Stimulated activated CD4-positive, alpha-beta T cell treated with anti-CD3 and anti-CD28 coated beads, Interleukin-4, amount 100 ng/mL, for 48 hours (primary cell): ENCODE data around the gene ADARB2.

Experiments used
- DNase-seq, 2 donors: peaks; one replicate each; pipeline ENCODE4 v3.0.0-alpha.2; 2020; ENCODE audit warnings: low read depth in 2 of 2

Gene ADARB2

DNA sequence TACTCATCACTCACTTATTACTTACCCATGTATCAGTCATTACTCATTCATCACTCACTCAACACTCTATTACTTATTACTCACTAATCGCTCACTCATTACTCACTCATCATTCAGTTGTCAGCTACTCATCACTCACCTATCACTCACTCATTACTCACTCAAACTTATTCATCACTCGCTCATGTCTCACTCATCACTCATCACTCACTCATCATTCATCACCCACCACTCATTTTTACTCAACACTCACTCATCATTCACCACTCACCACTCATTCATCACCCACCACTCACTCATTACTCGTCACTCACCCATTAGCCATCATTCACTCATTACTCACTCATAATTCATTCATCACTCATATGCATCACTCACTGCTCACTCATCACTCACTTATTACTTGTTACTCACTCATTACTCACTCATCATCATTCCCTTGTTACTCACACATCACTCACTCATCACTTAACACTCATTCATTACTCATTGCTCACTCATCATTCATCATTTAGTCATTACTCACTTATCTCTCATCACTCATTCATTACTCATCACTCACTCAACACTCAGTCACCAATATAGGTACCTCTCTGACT is 237.9 kb downstream of the ADARB2 start:
- DNase-seq, result no peak

DNA sequence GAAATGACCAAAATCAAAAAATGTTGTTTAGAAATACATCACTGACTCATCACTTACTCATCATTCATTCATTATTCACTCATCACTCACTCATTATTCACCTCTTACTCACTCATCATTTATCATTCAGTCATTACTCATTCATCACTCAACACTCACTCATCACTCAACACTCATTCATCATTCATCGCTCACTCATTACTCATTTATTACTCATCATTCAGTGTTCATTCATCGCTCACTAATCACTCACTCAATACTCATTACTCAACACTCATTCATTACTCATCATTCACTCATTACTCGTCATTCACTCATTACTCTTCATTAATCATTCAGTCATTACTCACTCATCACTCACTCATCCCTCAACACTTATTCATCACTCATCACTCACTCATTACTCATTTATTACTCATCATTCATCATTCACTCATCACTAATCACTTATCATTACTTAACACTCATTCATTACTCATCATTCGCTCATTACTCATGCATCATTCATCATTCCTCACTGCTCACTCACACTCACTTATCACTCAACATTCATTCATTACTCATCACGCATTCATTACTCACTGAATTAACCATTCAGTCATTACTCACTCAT is 238.5 kb downstream of the ADARB2 start:
- DNase-seq, result no peak

DNA sequence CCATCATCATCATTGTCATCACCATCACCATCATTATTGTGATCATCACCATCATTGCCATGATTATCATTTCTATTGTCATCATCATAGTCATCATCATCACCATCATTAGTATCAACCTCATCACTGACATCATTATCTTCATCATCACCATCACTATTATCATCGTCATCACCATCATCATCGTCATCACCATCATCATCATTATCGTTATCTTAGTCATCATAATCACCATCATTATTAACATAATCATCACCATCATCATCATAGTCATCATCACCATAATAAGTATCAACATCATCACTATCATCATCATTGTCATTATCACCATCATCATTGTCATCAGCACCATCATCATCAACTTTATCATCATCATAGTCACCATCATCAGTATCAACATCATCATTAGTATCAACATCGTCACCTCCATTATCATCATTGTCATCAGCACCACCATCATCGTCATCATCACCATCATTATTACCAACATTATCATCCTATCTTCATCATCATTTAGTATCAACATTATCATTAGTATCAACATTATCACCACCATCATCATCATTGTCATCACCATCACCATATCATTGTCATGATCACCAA is 241.3 kb downstream of the ADARB2 start:
- no peak for DNase-seq

DNA sequence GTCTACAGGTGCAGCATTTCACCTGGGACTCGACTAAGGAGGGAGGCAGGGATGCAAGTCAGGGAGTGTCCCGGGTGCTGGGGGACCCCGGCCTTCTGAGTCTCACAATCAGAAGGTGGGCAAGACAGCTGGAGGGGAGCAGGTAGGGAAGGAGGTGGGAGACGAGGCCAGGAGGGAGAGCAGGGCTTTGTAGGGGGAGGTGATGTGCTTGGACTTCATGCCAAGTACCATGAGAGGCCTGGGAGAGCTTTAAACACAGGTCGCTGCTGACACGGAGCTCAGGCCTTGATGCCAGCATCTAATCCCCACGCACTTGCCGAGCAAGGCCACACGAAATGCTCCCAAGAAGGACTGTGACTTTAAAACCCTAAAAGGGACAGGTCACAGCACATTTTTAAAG is 244.7 kb downstream of the ADARB2 start:
- no peak for DNase-seq

DNA sequence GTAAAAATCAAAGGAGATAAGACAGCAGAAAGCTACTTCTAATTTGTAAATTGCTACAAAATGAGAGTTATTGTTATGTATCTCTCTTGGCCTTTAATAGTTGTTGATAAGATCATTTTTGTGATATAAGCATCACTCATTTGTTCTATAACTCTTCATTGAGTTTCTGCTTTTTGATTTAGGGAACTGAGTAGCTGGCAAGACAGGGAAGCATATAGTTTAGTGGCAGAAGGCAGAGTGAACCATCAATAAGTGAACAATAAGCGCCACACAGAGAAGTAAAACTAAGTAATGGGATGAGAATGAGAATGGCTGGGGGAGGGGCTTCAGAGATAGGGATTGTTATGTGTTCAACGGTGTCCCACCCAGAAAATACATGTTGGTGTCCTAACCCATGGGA is 245.4 kb downstream of the ADARB2 start:
- DNase-seq, result no peak

DNA sequence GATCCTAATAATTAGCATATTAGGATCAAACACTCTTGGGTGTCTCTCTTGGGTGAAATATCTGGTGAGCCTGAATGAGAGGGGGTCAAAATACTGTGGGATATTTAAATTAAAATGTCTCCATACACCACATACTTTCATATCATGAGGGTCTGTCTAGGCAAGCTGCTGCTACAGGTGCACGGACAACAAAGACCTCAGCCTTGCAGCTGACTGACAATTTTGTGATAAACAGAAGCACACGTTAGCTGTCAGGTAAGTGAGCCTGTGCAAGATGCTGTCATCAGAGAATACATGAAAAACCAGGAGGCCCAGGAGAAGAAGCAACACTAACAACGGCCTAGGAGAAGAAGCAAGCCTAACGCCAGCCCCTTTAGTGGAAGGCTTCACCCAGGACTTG is 247.5 kb downstream of the ADARB2 start:
- no peak for DNase-seq

DNA sequence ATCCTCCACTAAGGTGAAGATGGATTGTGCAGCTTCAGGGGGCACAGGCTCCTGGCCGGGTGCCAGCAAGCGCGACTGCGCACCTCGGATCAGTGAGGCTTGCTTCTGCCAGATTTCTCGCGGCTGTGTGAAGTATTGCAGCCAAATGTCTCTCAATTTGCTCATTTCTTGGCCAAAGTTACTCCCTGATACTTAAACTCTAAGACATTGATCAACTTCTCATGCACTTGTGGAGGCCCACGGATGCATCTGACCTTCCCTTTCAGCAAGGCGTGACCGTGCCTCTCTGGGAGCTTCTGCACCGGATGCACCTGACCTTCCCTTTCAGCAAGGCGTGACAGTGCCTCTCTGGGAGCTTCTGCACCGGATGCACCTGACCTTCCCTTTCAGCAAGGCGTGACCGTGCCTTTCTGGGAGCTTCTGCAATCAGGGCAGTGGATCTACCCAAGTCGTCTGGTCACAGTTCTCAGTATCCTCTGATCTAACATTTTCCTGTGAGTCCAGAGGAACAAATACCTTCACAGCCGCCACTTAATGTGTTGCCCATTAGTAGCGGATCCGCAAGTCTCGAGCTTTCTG is 248.3 kb downstream of the ADARB2 start:
- no peak for DNase-seq

DNA sequence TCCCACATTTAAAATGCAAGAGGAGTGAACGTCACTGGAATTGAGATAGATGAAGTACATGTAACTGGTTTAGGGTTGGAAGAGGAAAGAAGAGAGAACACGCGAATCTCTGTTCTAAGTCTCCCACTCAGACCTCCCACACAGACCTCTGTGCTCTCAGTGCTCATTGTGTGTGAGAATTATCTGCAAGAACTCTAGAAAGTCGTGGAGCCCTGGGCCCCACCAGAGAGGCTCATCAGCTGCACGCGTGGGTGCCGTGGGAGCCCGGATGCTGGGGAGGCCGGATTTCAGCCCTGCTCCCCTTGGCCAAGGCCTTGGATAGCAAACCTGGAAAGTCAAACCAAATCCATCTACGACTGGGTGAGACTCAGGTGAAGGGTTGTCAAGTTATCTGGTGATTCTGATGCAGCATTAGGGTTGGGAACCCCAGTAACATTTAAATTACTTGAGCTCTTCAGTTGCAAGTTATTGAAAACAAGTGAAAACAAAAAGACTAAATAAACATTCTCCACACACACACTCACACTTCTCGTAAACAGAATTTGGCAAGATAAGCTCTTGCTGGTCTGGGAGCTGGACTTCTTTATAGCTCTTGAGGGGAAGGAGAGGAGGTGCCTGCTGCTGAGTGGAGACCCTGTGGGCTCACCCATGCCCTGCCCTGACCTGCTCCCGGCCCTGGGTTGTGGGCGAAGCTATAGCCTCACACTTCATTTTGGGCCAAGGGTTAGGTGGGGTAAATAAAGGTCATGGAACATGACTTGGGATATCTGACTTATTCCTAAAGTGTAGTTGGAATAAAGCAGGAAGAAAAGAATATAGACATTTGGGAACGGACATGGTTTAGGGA is 250.3 kb downstream of the ADARB2 start:
- no peak for DNase-seq

DNA sequence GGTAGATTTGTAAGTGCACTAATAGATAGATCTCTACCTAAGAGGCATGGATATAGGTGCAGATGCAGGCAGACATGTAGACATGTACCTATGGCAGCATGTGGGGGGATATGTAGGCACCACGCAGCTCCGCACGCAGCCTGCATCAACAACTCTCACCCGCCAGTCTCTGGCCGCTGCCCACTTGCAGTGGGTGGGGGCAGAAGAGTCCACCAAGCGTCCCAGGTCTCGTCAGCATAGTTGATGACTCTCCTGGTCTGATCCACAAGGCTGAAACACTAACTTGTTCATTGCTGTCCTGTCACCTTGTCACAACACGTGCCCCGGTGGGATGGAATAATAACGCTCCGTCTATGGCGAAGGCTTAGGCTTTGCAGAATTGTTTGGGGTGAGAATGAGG is 252.0 kb downstream of the ADARB2 start:
- DNase-seq, result no peak

DNA sequence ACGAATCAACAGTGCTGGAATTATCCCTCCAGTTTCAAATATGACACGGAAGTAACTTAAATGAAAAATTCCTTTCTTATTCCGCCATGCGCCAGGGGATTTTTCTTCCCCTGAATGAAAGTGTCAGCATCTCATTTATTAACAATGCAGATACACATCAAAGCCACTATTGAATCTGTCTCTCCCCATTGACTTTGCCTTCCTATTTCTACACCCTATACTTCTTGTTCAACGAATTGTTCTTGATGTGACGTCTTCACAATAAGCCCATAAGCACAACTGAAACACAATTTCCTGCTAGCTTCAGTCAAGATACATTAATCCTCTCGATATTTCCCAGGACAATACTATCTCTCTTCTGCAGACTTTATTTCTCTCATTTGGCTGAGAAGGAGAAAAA is 253.5 kb downstream of the ADARB2 start:
- DNase-seq, result no peak

DNA sequence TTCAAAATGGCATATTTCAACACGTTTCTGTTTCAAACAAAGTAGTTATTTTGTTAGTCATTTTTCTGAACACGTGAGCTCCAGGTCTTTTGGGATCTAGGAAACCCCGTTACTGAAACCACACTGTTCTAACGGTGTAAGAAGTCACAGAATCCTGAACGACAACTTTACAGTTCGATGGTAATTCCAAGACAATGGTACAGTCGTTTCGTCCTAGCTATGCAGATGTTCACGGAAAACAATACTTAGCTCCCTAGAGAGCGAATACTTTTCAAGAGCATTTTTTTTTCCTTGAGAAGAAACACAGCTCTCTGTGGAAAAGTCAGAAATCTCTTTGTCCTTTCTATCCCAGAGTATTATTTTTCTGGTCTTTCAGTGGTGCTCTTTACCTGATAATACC is 254.1 kb downstream of the ADARB2 start:
- DNase-seq, result no peak

DNA sequence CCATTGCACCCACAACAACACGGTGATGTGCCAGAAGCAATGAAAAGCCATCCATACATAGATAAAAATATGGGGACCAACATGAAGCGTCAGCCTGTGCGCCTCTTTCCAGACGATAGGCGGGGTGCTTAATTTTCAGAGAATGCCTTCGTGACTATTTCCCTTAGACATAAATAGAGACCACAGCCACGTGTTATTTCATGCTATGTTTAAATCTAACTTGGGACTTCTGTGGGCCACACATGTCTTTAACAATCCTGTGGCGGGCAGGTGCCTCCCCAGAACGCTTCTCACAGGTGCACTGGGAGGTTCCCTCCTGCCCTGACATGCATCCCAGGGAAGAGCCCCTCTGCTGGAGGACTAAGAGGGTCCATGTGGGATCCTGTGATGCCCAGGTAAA is 259.7 kb downstream of the ADARB2 start:
- no peak for DNase-seq

DNA sequence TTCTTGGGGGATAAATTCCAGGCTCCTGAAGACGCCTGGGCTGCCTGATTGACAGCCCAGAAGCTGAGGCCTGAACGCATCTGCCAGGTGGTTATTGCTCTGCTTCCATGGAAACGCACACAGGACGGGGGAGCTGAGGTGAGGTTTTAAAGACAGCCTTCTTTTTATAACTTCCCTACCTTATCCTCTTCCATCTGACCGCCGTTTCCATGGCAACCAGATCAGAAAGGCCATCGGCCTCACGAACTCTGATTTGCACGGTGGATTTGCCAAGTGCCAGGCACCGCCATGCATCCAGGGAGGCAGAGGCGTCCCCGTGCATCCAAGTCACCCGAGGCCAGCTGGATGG is 260.9 kb downstream of the ADARB2 start:
- no peak for DNase-seq

DNA sequence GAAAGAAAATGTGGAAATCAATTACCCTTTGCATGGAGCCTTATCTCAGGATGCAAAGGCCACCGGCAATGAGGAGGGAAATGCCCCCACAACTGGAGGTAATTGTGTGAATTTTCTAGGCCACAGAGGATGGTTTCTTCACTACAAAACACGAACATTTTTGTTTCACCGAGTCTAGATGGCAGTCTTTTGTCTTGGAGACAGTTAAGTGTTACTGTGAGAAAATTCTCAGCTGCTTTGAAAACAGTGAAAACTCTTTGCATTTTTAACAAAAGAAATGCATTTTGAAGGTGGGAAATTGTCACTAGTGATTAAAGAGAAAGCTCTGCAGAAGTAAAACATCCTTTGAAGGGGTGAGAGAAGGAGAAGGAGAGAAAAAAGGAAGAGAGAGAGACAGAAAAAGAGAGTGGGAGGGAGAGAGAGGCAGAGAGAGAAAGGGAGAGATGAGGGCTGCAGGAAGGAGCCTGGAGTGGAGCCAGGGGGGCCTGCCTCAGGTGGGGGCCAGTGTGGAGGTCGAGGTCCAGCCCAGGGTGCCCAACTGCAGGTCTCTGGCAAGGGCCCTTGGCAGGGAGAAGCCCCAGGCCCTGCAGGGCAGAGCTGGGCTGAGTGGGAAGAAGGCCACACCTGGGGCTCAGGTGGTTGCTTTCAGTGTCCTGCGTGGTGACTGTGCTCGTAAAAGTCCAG is 261.4 kb downstream of the ADARB2 start:
- DNase-seq, result no peak

DNA sequence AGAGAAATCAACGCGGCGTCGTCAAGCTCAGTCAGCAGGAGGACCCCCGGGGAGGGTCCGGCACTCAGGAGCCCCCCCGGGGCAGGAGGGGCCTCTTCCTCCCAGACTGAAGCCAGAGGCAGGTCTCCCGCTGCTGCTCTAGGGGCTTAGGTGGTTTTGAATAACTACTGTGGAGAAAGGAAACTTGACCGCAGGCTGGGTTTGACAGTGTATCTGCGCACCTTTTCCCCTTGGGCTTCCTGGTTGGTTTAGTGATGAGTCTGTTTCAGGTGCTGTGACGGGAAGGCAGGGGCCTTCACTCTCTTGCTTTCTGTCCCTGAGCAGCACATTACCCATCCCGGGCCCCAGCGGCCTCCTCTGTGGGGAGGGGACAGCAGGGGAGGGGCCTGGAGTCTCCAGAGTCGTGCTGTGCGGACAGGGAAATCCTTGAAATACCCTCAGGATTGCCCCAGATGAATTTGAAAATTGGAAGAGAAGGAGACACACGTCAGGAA is 262.2 kb downstream of the ADARB2 start:
- DNase-seq, result no peak

DNA sequence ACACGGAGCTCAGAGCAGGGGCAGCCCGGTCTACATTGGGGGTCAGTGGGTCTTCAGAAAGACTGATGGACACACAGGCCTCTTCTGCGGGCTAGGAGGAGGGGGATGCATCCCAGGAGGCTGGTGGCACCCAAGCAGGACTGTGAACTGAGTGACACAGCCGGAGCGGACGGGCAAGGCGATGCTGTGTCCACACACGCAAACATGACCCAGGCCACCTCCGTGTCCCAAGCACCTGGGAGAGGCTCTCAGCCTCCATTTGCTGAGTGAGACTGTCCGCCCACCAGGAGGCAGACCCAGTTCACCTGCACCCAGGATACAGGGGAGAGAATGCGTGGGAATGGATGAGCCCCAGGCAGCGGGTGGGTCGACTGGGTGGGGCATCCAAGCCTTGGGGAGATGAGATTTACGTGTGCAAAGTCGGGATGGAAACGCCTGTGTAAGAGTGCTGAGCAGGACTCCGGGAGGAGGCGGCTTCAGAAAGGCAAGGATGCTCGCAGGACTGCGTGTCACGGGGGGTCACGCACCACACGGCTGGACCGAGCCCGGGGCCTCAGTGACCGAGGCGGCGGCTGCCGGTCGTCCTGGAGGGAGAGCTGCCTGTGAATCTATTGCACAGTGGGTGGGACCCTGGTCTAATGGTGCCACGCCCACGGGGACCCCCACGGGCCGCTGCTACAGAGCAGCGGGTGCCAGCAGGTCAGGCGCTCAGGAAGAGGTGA is 262.8 kb downstream of the ADARB2 start:
- no peak for DNase-seq

DNA sequence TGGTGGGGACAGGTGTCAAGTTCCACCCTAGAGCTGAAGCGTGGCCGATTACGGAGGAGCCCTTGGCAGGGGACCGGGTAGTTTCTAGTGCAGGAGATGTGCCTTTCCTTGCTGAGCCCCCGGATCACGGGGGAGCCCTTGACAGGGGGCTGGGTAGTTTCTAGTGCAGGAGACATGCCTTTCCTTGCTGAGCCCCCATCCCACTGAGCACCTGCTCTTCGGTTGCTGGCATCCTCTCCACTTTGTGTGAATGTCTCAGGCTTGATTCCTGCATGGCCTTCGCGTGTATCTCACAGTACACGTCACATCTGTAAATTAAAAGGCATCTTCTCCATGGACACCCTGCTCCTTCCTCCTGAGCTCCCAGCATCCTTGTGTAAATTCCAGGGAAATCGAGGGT is 263.5 kb downstream of the ADARB2 start:
- no peak for DNase-seq

DNA sequence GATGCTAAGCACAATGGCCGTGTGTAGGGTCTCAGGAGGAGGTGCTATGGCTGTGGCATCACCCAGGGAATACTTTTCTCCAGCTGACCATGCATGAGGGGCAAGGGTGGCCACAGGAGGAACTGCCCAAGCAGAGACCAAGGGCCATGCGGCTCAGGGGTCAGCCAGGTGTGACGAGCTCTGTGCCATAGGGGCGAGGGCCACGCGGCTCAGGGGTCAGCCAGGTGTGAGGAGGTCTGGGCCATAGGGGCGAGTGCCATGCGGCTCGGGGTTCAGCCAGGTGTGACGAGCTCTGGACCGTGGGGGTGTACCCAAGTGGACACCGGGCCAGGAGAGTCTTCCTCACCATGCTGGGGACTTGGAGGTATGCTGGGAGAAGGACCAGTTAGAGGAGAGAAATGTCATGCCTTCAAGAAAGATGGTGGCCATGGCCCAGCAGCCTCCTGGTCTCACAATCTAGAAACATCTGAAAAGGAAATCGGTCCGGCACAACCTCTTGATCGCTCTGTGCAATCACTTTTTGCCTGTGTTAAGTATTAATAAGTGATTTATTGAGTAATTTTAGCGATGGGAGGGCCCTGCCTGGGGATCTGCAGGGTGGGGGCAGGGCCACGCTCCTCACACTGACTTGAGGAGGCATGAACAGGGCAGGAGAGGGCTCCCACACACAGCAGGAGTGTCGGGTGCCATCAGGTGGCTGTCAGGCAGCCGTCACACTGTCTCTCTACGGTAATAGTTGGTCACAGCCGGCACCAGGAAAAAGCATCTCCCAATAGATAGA is 265.0 kb downstream of the ADARB2 start:
- no peak for DNase-seq

DNA sequence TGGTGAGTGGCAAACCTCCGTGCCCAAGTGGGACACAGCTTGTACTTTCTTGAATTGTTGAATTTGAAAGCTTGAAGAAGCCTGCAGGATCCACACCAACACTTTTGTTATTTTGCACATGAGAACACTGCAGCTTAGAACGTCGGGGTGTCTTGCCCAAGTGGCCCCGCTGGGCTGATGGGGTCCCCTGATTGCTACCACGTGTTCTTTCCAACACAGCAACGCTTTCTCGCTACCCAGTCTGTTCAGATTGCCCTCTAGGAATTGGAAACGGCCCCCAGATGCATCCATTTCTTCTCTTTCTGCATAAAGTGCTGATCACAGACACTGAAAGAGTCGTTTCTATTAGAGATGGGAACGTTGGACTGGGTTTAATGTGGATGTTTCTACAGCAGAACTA is 268.5 kb downstream of the ADARB2 start:
- no peak for DNase-seq

DNA sequence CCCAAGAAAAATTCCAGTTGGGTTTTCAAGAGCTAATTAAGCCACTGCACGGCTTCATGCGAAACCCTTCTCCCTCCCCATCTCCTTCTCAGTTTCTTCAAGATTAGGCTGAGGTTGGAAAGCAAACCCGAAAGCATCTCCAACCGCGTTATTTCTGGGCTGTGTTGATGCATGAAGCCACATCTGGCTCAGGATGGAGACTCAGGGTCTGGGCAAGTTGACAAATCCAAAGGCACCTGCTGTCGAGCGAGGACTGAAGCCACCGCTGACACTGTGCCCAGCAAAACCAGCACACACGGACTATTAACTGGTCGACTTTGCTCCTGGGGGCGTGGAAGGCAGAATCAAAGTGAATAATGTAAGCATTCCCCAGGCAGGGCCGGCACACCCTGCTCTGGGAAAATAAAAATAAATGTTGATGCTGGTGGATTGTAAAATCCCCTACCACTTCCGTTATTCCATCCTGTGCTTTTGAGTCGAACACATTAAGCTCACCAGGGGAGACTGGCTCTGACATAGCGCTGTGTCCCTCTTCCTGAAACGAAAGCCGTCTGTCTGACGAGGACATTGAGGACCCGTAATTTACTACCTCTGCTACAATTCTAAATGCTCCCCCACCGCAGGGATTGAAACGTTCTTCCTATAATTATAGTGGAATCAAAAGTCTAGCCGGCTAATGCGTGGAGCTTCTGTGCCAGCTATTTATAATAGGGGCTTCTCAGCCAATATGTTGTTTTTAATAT is 269.8 kb downstream of the ADARB2 start:
- no peak for DNase-seq
